HL-60 (cell line): ENCODE measurements around the gene ZRSR2.

Source experiments
- POLR2AphosphoS5 ChIP-seq: IDR thresholded peaks from 2 replicates; pipeline ENCODE4 v1.6.1; 2012; ENCODE audit warnings: low read depth
- TF ChIP-seq, protein P1 (sequence below): IDR thresholded peaks from one replicate; pipeline ENCODE4 v1.5.1; 2011; ENCODE audit warnings: low read length, control low read depth, inconsistent platforms; ENCODE audit not compliant: insufficient read depth
- TF ChIP-seq, protein P2 (sequence below): IDR thresholded peaks from 2 replicates; pipeline ENCODE4 v1.6.1; 2012; ENCODE audit warnings: low read depth; ENCODE audit not compliant: insufficient replicate concordance

DNA sequence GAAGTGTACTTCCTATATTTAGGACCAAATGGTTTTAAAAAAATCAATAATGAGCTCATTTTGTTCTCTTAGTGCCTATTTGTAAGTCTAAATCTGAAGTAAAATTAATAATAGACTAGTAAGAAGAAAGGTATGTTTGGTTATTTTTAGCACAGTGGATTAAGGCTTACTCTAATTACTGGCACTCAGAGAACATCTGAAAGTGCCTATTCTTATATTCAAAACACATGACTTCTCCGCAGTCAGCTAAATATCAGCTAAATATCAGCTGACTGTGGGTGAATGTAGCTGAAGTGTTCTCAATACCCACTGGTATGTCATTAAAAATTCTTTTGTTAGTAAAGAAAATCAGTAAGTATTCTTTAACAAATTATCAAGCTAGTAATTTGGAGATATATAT, 58.3 kb downstream of the ZRSR2 start:
- no peak for TF ChIP-seq POLR2AphosphoS5
- TF ChIP-seq, protein P1, sequence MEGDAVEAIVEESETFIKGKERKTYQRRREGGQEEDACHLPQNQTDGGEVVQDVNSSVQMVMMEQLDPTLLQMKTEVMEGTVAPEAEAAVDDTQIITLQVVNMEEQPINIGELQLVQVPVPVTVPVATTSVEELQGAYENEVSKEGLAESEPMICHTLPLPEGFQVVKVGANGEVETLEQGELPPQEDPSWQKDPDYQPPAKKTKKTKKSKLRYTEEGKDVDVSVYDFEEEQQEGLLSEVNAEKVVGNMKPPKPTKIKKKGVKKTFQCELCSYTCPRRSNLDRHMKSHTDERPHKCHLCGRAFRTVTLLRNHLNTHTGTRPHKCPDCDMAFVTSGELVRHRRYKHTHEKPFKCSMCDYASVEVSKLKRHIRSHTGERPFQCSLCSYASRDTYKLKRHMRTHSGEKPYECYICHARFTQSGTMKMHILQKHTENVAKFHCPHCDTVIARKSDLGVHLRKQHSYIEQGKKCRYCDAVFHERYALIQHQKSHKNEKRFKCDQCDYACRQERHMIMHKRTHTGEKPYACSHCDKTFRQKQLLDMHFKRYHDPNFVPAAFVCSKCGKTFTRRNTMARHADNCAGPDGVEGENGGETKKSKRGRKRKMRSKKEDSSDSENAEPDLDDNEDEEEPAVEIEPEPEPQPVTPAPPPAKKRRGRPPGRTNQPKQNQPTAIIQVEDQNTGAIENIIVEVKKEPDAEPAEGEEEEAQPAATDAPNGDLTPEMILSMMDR, result no peak
- TF ChIP-seq, protein P2, sequence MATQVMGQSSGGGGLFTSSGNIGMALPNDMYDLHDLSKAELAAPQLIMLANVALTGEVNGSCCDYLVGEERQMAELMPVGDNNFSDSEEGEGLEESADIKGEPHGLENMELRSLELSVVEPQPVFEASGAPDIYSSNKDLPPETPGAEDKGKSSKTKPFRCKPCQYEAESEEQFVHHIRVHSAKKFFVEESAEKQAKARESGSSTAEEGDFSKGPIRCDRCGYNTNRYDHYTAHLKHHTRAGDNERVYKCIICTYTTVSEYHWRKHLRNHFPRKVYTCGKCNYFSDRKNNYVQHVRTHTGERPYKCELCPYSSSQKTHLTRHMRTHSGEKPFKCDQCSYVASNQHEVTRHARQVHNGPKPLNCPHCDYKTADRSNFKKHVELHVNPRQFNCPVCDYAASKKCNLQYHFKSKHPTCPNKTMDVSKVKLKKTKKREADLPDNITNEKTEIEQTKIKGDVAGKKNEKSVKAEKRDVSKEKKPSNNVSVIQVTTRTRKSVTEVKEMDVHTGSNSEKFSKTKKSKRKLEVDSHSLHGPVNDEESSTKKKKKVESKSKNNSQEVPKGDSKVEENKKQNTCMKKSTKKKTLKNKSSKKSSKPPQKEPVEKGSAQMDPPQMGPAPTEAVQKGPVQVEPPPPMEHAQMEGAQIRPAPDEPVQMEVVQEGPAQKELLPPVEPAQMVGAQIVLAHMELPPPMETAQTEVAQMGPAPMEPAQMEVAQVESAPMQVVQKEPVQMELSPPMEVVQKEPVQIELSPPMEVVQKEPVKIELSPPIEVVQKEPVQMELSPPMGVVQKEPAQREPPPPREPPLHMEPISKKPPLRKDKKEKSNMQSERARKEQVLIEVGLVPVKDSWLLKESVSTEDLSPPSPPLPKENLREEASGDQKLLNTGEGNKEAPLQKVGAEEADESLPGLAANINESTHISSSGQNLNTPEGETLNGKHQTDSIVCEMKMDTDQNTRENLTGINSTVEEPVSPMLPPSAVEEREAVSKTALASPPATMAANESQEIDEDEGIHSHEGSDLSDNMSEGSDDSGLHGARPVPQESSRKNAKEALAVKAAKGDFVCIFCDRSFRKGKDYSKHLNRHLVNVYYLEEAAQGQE, result no peak
